Duodenal mucosa (tissue), 2 donors: Measurements from ENCODE around the gene GPR162.

Source experiments
- H3K27ac ChIP-seq: one replicate; pipeline ENCODE4 v1.7.0; 2013; ENCODE audit warnings: low read depth, low read length
- H3K27me3 ChIP-seq, 2 donors: one replicate each; pipeline ENCODE4 v1.7.0; 2013; ENCODE audit warnings: low read length in 2 of 2, control low read depth in 1 of 2; ENCODE audit not compliant: insufficient read depth in 2 of 2, control insufficient read depth in 1 of 2
- H3K36me3 ChIP-seq, 2 donors: one replicate each; pipeline ENCODE4 v1.7.0; 2013; ENCODE audit warnings: low read length in 2 of 2, control low read depth in 1 of 2; ENCODE audit not compliant: insufficient read depth in 2 of 2, control insufficient read depth in 1 of 2
- H3K4me1 ChIP-seq, 2 donors: one replicate each; pipeline ENCODE4 v1.7.0; 2013; ENCODE audit warnings: low read length in 2 of 2, control low read depth in 1 of 2; ENCODE audit not compliant: insufficient read depth in 2 of 2, control insufficient read depth in 1 of 2
- H3K4me3 ChIP-seq, 2 donors: one replicate each; pipeline ENCODE4 v1.7.0; 2013; ENCODE audit warnings: low read length in 2 of 2, low read depth in 1 of 2
- H3K9ac ChIP-seq, 2 donors: one replicate each; pipeline ENCODE4 v1.7.0; 2013; ENCODE audit warnings: low read length in 2 of 2, low read depth in 1 of 2
- H3K9me3 ChIP-seq, 2 donors: one replicate each; pipeline ENCODE4 v1.7.0; 2013; ENCODE audit warnings: low read length in 2 of 2, control low read depth in 1 of 2; ENCODE audit not compliant: control insufficient read depth in 1 of 2

The GPR162 gene

GRCh38 chr12:6822426-6823135 lies 960 bp downstream of the GPR162 start:
- peak overlapping the region in 1 of 2 donors; percentile 49 for H3K4me3 ChIP-seq
- peaks cover 0 to 4% of the 10 kb centered on the region in 2 donors for H3K36me3 ChIP-seq
- peaks cover 33 to 49% of the 10 kb centered on the region in 2 donors for H3K27me3 ChIP-seq
- H3K4me1 ChIP-seq, result peaks cover 11 to 24% of the 10 kb centered on the region in 2 donors
- no peak overlapping the region for H3K9ac ChIP-seq
- no peak overlapping the region for H3K27ac ChIP-seq
- no peaks in the 10 kb centered on the region for H3K9me3 ChIP-seq

GRCh38 chr12:6823182-6824084 lies 1.8 kb downstream of the GPR162 start:
- Histone ChIP-seq H3K9ac (no peak overlapping the region), H3K27me3 (peaks cover 33 to 49% of the 10 kb centered on the region in 2 donors), H3K36me3 (no peaks in the 10 kb centered on the region), H3K4me1 (peaks cover 11 to 27% of the 10 kb centered on the region in 2 donors), H3K9me3 (no peaks in the 10 kb centered on the region), H3K4me3 (no peak overlapping the region), H3K27ac (no peak overlapping the region)

- no peak overlapping the region for H3K27ac ChIP-seq
- no peaks in the 10 kb centered on the region for H3K36me3 ChIP-seq
- peaks cover 11 to 32% of the 10 kb centered on the region in 2 donors for H3K4me1 ChIP-seq
- peaks cover 34 to 49% of the 10 kb centered on the region in 2 donors for H3K27me3 ChIP-seq
- no peak overlapping the region for H3K4me3 ChIP-seq
- no peak overlapping the region for H3K9ac ChIP-seq
- H3K9me3 ChIP-seq, result no peaks in the 10 kb centered on the region
Observed at GRCh38 chr12:6824085-6824775, 2.6 kb downstream of the GPR162 start.

GRCh38 chr12:6824901-6825381 lies 3.3 kb downstream of the GPR162 start:
- no peak overlapping the region for H3K9ac ChIP-seq
- no peak overlapping the region for H3K27ac ChIP-seq
- H3K4me3 ChIP-seq, result no peak overlapping the region
- H3K4me1 ChIP-seq, result peaks cover 16 to 39% of the 10 kb centered on the region in 2 donors
- H3K9me3 ChIP-seq, result no peaks in the 10 kb centered on the region
- peaks cover 36 to 44% of the 10 kb centered on the region in 2 donors for H3K27me3 ChIP-seq
- H3K36me3 ChIP-seq, result no peaks in the 10 kb centered on the region

GRCh38 chr12:6825398-6826124 lies 3.9 kb downstream of the GPR162 start:
- H3K9me3 ChIP-seq, result no peaks in the 10 kb centered on the region
- no peak overlapping the region for H3K9ac ChIP-seq
- H3K4me1 ChIP-seq, result peaks cover 16 to 43% of the 10 kb centered on the region in 2 donors
- H3K27me3 ChIP-seq, result peaks cover 33 to 38% of the 10 kb centered on the region in 2 donors
- peak overlapping the region in 1 of 2 donors; percentile 32 for H3K4me3 ChIP-seq
- H3K27ac ChIP-seq, result no peak overlapping the region
- no peaks in the 10 kb centered on the region for H3K36me3 ChIP-seq

- no peak overlapping the region for H3K4me3 ChIP-seq
- no peaks in the 10 kb centered on the region for H3K36me3 ChIP-seq
- no peak overlapping the region for H3K9ac ChIP-seq
- H3K27me3 ChIP-seq, result peaks cover 29 to 33% of the 10 kb centered on the region in 2 donors
- H3K27ac ChIP-seq, result no peak overlapping the region
- H3K9me3 ChIP-seq, result no peaks in the 10 kb centered on the region
- H3K4me1 ChIP-seq, result peaks cover 10 to 39% of the 10 kb centered on the region in 2 donors
Observed at GRCh38 chr12:6826125-6826733, 4.6 kb downstream of the GPR162 start.

- H3K4me1 ChIP-seq, result peaks cover 9 to 36% of the 10 kb centered on the region in 2 donors
- H3K27me3 ChIP-seq, result peaks cover 25 to 31% of the 10 kb centered on the region in 2 donors
- H3K9me3 ChIP-seq, result no peaks in the 10 kb centered on the region
- H3K27ac ChIP-seq, result no peak overlapping the region
- peak overlapping the region in 1 of 2 donors; percentile 14 for H3K9ac ChIP-seq
- H3K36me3 ChIP-seq, result peaks cover 0 to 4% of the 10 kb centered on the region in 2 donors
- H3K4me3 ChIP-seq, result no peak overlapping the region
Observed at GRCh38 chr12:6826734-6827436, 5.3 kb downstream of the GPR162 start.

GRCh38 chr12:6827437-6827911 lies 5.9 kb downstream of the GPR162 start:
- H3K36me3 ChIP-seq, result peaks cover 0 to 4% of the 10 kb centered on the region in 2 donors
- H3K27me3 ChIP-seq, result peaks cover 19 to 25% of the 10 kb centered on the region in 2 donors
- peaks cover 5 to 33% of the 10 kb centered on the region in 2 donors for H3K4me1 ChIP-seq
- H3K9me3 ChIP-seq, result no peaks in the 10 kb centered on the region
- no peak overlapping the region for H3K4me3 ChIP-seq
- no peak overlapping the region for H3K27ac ChIP-seq
- no peak overlapping the region for H3K9ac ChIP-seq
